Panc1 (cell line): ENCODE results near the gene CNST. TPM values are rescaled to one million over a fixed set of nuclear protein-coding genes. Genes with fewer than 3 reads are reported as not detected.

Experiments used
- ATAC-seq: fragments of 200-7000 bp; cut with Tn5 transposase; 2 replicates; pipeline ENCODE4 v1.9.1; 2020; ENCODE audit warnings: mild to moderate bottlenecking, moderate library complexity
- BruUV-seq: library from RNA; stranded (reverse); fragments of 400-500 nt; replicated peaks from 2 replicates; lab custom pipeline; 2021; lab: Mats Ljungman, UMichigan
- CTCF ChIA-PET: fragments of 300-600 bp; sonication (Branson Sonifier 250); formaldehyde crosslinking; loops from one replicate; lab custom pipeline; 2022; ENCODE audit warnings: antibody characterized with exemption; lab: Charles Lee
- POLR2A ChIA-PET: fragments of 300-600 bp; sonication (Branson Sonifier 250); formaldehyde crosslinking; loops from one replicate; lab custom pipeline; 2022; ENCODE audit warnings: antibody characterized with exemption; lab: Charles Lee
- DNase-seq: peaks from one replicate; pipeline ENCODE4 v3.0.0-alpha.2; 2010; ENCODE audit warnings: low read depth, low spot score
- H3K27ac ChIP-seq: 2 replicates; pipeline ENCODE4 v1.5.1; 2011; ENCODE audit warnings: mild to moderate bottlenecking, low read length, inconsistent platforms
- H3K27me3 ChIP-seq: fragments of 200-500 bp; sonication (Bioruptor generic); 2 replicates; pipeline ENCODE4 v1.6.0; 2014; ENCODE audit warnings: low read length, inconsistent platforms; ENCODE audit not compliant: control insufficient read depth, insufficient read depth
- H3K36me3 ChIP-seq: fragments of 200-500 bp; sonication (Bioruptor generic); 2 replicates; pipeline ENCODE4 v1.5.1; 2014; ENCODE audit warnings: inconsistent platforms, mild to moderate bottlenecking, low read length, moderate library complexity; ENCODE audit not compliant: control insufficient read depth, insufficient read depth
- H3K4me1 ChIP-seq: 2 replicates; pipeline ENCODE4 v1.5.1; 2011; ENCODE audit warnings: inconsistent platforms, mild to moderate bottlenecking, low read length, moderate library complexity; ENCODE audit not compliant: control insufficient read depth, insufficient read depth
- H3K4me3 ChIP-seq, 2 experiments: 2 replicates each; pipeline ENCODE4 v1.5.1; 2011 to 2012; ENCODE audit warnings: low read depth in 2 of 2, low read length in 2 of 2, mild to moderate bottlenecking in 2 of 2, inconsistent platforms in 1 of 2, moderate library complexity in 1 of 2
- H3K9me3 ChIP-seq: fragments of 200-500 bp; sonication (Bioruptor generic); 2 replicates; pipeline ENCODE4 v1.5.1; 2014; ENCODE audit warnings: low read depth, mild to moderate bottlenecking, inconsistent platforms, low read length, moderate library complexity; ENCODE audit not compliant: control insufficient read depth, insufficient read depth
- POLR2AphosphoS5 ChIP-seq: IDR thresholded peaks from 2 replicates; pipeline ENCODE4 v1.6.1; 2012; ENCODE audit warnings: mild to moderate bottlenecking, low read depth, low read length, moderate library complexity
- SIN3A ChIP-seq: IDR thresholded peaks from 2 replicates; pipeline ENCODE4 v1.6.1; 2012; ENCODE audit warnings: low read depth, mild to moderate bottlenecking, low read length, moderate library complexity, borderline replicate concordance; ENCODE audit not compliant: insufficient read depth
- TCF7L2 ChIP-seq: IDR thresholded peaks from 2 replicates; pipeline ENCODE4 v1.6.1; 2011; ENCODE audit warnings: mild to moderate bottlenecking, low read depth, low read length, inconsistent platforms
- in situ Hi-C: cut with HindIII; loops from 2 replicates; pipeline ENCODE4 v1.10.0; 2016; ENCODE audit warnings: low sequenced_read_pairs, low pct_unique_long_range_greater_than_20kb
- intact Hi-C: fragments of 100-400 bp; cut with micrococcal nuclease; formaldehyde crosslinking; loops from one replicate; pipeline ENCODE4 v1.10.0; 2022; ENCODE audit not compliant: unreplicated experiment
- total RNA-seq: library from RNA; stranded (reverse); gene quantifications from one replicate; pipeline ENCODE4 v1.2.1, GENCODE V29; 2021; ENCODE audit not compliant: unreplicated experiment
- TF ChIP-seq, protein P1 (sequence below), 2 experiments: IDR thresholded peaks; 2 replicates each; pipeline ENCODE4 v1.6.1; 2011 to 2012; ENCODE audit warnings: low read depth in 2 of 2, control low read depth in 1 of 2, low read length in 1 of 2, mild to moderate bottlenecking in 1 of 2, moderate library complexity in 1 of 2; ENCODE audit not compliant: insufficient read depth in 1 of 2
- TF ChIP-seq, protein P2 (sequence below): fragments of 450-650 bp; IDR thresholded peaks from 2 replicates; pipeline ENCODE4 v1.5.1; 2017; ENCODE audit warnings: mild to moderate bottlenecking

CNST gene
- total RNA-seq, 1 experiment from 2014 or later: 18.5 TPM

DNA sequence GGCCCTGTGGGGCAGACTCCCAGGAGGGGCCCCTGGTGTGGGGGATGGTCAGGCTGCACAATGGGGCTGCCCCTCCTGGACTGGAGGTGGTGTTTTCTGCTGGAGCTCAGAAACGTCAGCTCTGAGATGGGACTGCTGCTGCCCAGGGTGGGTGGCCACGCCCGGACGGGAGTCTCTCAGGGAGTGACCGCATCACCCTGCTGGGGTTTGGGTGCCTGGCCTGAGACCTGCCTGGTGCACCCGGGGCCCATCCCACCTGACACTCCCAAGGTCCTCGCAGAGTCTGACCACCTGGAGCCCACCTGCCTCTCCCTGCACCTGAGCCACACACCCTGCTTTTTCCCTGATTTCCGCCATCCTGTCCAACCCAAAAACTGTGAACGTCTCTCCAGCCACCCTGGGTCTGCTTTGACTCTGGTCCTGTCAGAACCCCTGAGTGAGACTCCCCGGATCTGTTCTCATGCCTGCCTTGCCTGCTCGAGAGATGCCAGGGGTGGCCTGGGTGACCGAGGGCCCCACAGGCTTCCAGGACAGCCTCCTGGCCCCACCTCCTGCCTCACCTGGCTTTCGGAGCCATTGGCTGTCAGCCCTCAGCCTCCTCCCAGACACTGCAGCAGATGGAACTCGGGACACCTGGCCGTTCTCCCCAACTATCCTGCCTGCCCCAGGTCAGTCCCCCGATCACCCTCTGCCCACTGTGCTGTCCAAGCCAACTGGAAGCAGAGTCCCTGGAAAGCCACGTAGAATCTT is 47.6 kb upstream of the CNST start:
- BruUV-seq: no TSS peak
- in situ Hi-C loops (no loop called here), intact Hi-C loops (no loop called here)
- POLR2A ChIA-PET: interaction anchor here (0.6 kb wide), 1 partner anchor 12 kb away, joined by 3 read pairs; no protein-coding TSS in a partner anchor
- H3K27me3 ChIP-seq: no peaks in the 10 kb centered on the region; the same call in 1 of the 2 replicates
- H3K4me3 ChIP-seq: no peak overlapping the region
- H3K4me1 ChIP-seq: no peaks in the 10 kb centered on the region
- ATAC-seq (no peak), DNase-seq (no peak)
- TF ChIP-seq, protein P1, sequence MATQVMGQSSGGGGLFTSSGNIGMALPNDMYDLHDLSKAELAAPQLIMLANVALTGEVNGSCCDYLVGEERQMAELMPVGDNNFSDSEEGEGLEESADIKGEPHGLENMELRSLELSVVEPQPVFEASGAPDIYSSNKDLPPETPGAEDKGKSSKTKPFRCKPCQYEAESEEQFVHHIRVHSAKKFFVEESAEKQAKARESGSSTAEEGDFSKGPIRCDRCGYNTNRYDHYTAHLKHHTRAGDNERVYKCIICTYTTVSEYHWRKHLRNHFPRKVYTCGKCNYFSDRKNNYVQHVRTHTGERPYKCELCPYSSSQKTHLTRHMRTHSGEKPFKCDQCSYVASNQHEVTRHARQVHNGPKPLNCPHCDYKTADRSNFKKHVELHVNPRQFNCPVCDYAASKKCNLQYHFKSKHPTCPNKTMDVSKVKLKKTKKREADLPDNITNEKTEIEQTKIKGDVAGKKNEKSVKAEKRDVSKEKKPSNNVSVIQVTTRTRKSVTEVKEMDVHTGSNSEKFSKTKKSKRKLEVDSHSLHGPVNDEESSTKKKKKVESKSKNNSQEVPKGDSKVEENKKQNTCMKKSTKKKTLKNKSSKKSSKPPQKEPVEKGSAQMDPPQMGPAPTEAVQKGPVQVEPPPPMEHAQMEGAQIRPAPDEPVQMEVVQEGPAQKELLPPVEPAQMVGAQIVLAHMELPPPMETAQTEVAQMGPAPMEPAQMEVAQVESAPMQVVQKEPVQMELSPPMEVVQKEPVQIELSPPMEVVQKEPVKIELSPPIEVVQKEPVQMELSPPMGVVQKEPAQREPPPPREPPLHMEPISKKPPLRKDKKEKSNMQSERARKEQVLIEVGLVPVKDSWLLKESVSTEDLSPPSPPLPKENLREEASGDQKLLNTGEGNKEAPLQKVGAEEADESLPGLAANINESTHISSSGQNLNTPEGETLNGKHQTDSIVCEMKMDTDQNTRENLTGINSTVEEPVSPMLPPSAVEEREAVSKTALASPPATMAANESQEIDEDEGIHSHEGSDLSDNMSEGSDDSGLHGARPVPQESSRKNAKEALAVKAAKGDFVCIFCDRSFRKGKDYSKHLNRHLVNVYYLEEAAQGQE (IDR thresholded peaks at IDR 0.05; ENCODE audit: insufficient read depth in 1 of 2, low read depth in 2 of 2, low read length in 1 of 2): no peak
- TF ChIP-seq SIN3A (no peak), POLR2AphosphoS5 (no peak), TCF7L2 (no peak)
- TF ChIP-seq, protein P2, sequence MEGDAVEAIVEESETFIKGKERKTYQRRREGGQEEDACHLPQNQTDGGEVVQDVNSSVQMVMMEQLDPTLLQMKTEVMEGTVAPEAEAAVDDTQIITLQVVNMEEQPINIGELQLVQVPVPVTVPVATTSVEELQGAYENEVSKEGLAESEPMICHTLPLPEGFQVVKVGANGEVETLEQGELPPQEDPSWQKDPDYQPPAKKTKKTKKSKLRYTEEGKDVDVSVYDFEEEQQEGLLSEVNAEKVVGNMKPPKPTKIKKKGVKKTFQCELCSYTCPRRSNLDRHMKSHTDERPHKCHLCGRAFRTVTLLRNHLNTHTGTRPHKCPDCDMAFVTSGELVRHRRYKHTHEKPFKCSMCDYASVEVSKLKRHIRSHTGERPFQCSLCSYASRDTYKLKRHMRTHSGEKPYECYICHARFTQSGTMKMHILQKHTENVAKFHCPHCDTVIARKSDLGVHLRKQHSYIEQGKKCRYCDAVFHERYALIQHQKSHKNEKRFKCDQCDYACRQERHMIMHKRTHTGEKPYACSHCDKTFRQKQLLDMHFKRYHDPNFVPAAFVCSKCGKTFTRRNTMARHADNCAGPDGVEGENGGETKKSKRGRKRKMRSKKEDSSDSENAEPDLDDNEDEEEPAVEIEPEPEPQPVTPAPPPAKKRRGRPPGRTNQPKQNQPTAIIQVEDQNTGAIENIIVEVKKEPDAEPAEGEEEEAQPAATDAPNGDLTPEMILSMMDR: no peak
- H3K27ac ChIP-seq: no peak overlapping the region
- peaks cover 4% of the 10 kb centered on the region; the same call in 1 of the 2 replicates for H3K9me3 ChIP-seq
- CTCF ChIA-PET: no interaction called here
- H3K36me3 ChIP-seq: no peaks in the 10 kb centered on the region

DNA sequence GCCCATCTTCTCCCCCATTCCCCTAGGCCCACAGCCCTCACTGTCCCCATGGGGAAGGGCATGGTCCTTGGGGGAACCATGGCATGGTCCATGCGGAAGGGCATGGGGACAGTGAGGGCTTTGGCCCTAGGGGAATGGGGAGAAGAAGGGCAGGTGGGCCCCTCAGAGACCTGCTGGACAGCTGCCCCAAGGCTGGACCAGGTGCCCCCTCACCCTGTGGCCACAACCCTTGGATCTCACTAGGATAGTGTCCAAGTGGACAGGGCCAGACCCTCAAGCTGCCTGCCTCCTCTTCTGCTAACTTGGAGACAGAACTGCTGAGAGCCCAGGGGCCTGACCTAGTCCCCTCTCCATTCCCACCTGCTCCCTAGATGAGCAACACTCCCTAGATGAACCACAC is 46.7 kb upstream of the CNST start:
- Histone ChIP-seq H3K27ac (no peak overlapping the region), H3K36me3 (no peaks in the 10 kb centered on the region), H3K9me3 (peaks cover 4% of the 10 kb centered on the region; the same call in 1 of the 2 replicates), H3K4me3 (no peak overlapping the region), H3K27me3 (no peaks in the 10 kb centered on the region; the same call in 1 of the 2 replicates), H3K4me1 (no peaks in the 10 kb centered on the region)
- TF ChIP-seq, protein P2: no peak
- TF ChIP-seq SIN3A (no peak), TCF7L2 (no peak), POLR2AphosphoS5 (no peak)
- TF ChIP-seq, protein P1 (IDR thresholded peaks at IDR 0.05; ENCODE audit: insufficient read depth in 1 of 2, low read depth in 2 of 2, low read length in 1 of 2): no peak
- in situ Hi-C loops: no loop called here
- BruUV-seq: no TSS peak
- CTCF ChIA-PET: no interaction called here
- DNase-seq (no peak), ATAC-seq (no peak)
- intact Hi-C loops: no loop called here
- POLR2A ChIA-PET: no interaction called here
